Panc1 (cell line): ENCODE measurements around the gene CXCR6. TPM values are rescaled to one million over a fixed set of nuclear protein-coding genes. Genes with fewer than 3 reads are reported as not detected.

Experiments
- ATAC-seq: fragments of 200-7000 bp; cut with Tn5 transposase; 2 replicates; pipeline ENCODE4 v1.9.1; 2020; ENCODE audit warnings: mild to moderate bottlenecking, moderate library complexity
- BruUV-seq: library from RNA; stranded (reverse); fragments of 400-500 nt; replicated peaks from 2 replicates; lab custom pipeline; 2021; lab: Mats Ljungman, UMichigan
- CTCF ChIA-PET: fragments of 300-600 bp; sonication (Branson Sonifier 250); formaldehyde crosslinking; loops from one replicate; lab custom pipeline; 2022; ENCODE audit warnings: antibody characterized with exemption; lab: Charles Lee
- POLR2A ChIA-PET: fragments of 300-600 bp; sonication (Branson Sonifier 250); formaldehyde crosslinking; loops from one replicate; lab custom pipeline; 2022; ENCODE audit warnings: antibody characterized with exemption; lab: Charles Lee
- DNase-seq: peaks from one replicate; pipeline ENCODE4 v3.0.0-alpha.2; 2010; ENCODE audit warnings: low read depth, low spot score
- H3K27ac ChIP-seq: 2 replicates; pipeline ENCODE4 v1.5.1; 2011; ENCODE audit warnings: mild to moderate bottlenecking, low read length, inconsistent platforms
- H3K27me3 ChIP-seq: fragments of 200-500 bp; sonication (Bioruptor generic); 2 replicates; pipeline ENCODE4 v1.6.0; 2014; ENCODE audit warnings: low read length, inconsistent platforms; ENCODE audit not compliant: control insufficient read depth, insufficient read depth
- H3K36me3 ChIP-seq: fragments of 200-500 bp; sonication (Bioruptor generic); 2 replicates; pipeline ENCODE4 v1.5.1; 2014; ENCODE audit warnings: inconsistent platforms, mild to moderate bottlenecking, low read length, moderate library complexity; ENCODE audit not compliant: control insufficient read depth, insufficient read depth
- H3K4me1 ChIP-seq: 2 replicates; pipeline ENCODE4 v1.5.1; 2011; ENCODE audit warnings: inconsistent platforms, mild to moderate bottlenecking, low read length, moderate library complexity; ENCODE audit not compliant: control insufficient read depth, insufficient read depth
- H3K4me3 ChIP-seq, 2 experiments: 2 replicates each; pipeline ENCODE4 v1.5.1; 2011 to 2012; ENCODE audit warnings: low read depth in 2 of 2, low read length in 2 of 2, mild to moderate bottlenecking in 2 of 2, inconsistent platforms in 1 of 2, moderate library complexity in 1 of 2
- H3K9me3 ChIP-seq: fragments of 200-500 bp; sonication (Bioruptor generic); 2 replicates; pipeline ENCODE4 v1.5.1; 2014; ENCODE audit warnings: low read depth, mild to moderate bottlenecking, inconsistent platforms, low read length, moderate library complexity; ENCODE audit not compliant: control insufficient read depth, insufficient read depth
- CTCF ChIP-seq: fragments of 450-650 bp; IDR thresholded peaks from 2 replicates; pipeline ENCODE4 v1.5.1; 2017; ENCODE audit warnings: mild to moderate bottlenecking
- POLR2AphosphoS5 ChIP-seq: IDR thresholded peaks from 2 replicates; pipeline ENCODE4 v1.6.1; 2012; ENCODE audit warnings: mild to moderate bottlenecking, low read depth, low read length, moderate library complexity
- REST ChIP-seq, 2 experiments: IDR thresholded peaks; 2 replicates each; pipeline ENCODE4 v1.6.1; 2011 to 2012; ENCODE audit warnings: low read depth in 2 of 2, control low read depth in 1 of 2, low read length in 1 of 2, mild to moderate bottlenecking in 1 of 2, moderate library complexity in 1 of 2; ENCODE audit not compliant: insufficient read depth in 1 of 2
- SIN3A ChIP-seq: IDR thresholded peaks from 2 replicates; pipeline ENCODE4 v1.6.1; 2012; ENCODE audit warnings: low read depth, mild to moderate bottlenecking, low read length, moderate library complexity, borderline replicate concordance; ENCODE audit not compliant: insufficient read depth
- TCF7L2 ChIP-seq: IDR thresholded peaks from 2 replicates; pipeline ENCODE4 v1.6.1; 2011; ENCODE audit warnings: mild to moderate bottlenecking, low read depth, low read length, inconsistent platforms
- in situ Hi-C: cut with HindIII; loops from 2 replicates; pipeline ENCODE4 v1.10.0; 2016; ENCODE audit warnings: low sequenced_read_pairs, low pct_unique_long_range_greater_than_20kb
- intact Hi-C: fragments of 100-400 bp; cut with micrococcal nuclease; formaldehyde crosslinking; loops from one replicate; pipeline ENCODE4 v1.10.0; 2022; ENCODE audit not compliant: unreplicated experiment
- total RNA-seq: library from RNA; stranded (reverse); gene quantifications from one replicate; pipeline ENCODE4 v1.2.1, GENCODE V29; 2021; ENCODE audit not compliant: unreplicated experiment

The CXCR6 gene
- total RNA-seq, 1 experiment from 2014 or later: not detected

- Histone ChIP-seq H3K27me3 (no peaks in the 10 kb centered on the region), H3K4me1 (no peaks in the 10 kb centered on the region), H3K9me3 (no peaks in the 10 kb centered on the region), H3K27ac (no peak overlapping the region), H3K36me3 (no peaks in the 10 kb centered on the region), H3K4me3 (no peak overlapping the region)
- DNase-seq: no peak
- ChIA-PET CTCF (no interaction called here), POLR2A (no interaction called here)
- intact Hi-C loops: no loop called here
- TF ChIP-seq CTCF (peak; percentile 58; the same call in 1 of the 2 replicates), REST (IDR thresholded peaks at IDR 0.05; ENCODE audit: insufficient read depth in 1 of 2, low read depth in 2 of 2, low read length in 1 of 2) (no peak)
- ATAC-seq: no peak
- no TSS peak for BruUV-seq
- in situ Hi-C loops: no loop called here
Measured at GRCh38 chr3:45906681-45907407, 36.4 kb upstream of the CXCR6 start.

GRCh38 chr3:45907769-45908705 lies 35.2 kb upstream of the CXCR6 start:
- Histone ChIP-seq H3K9me3 (no peaks in the 10 kb centered on the region), H3K4me3 (no peak overlapping the region), H3K27ac (no peak overlapping the region), H3K27me3 (no peaks in the 10 kb centered on the region), H3K36me3 (no peaks in the 10 kb centered on the region), H3K4me1 (no peaks in the 10 kb centered on the region)
- TF ChIP-seq REST (IDR thresholded peaks at IDR 0.05; ENCODE audit: insufficient read depth in 1 of 2, low read depth in 2 of 2, low read length in 1 of 2) (no peak), SIN3A (no peak), CTCF (no peak), POLR2AphosphoS5 (no peak), TCF7L2 (no peak)
- in situ Hi-C loops: no loop called here
- ATAC-seq: no peak
- intact Hi-C loops: no loop called here
- no TSS peak for BruUV-seq
- ChIA-PET POLR2A (no interaction called here), CTCF (no interaction called here)
- no peak for DNase-seq
